Glomerular visceral epithelial cell (primary cell): Measurements from ENCODE around the gene TP53BP1.

Experiments used
- DNase-seq: peaks from one replicate; pipeline ENCODE4 v3.0.0-alpha.2; 2016; ENCODE audit errors: extremely low spot score

TP53BP1 gene

GRCh38 chr15:43489191-43489590, 3.8 kb downstream of the TP53BP1 start:
- no peak for DNase-seq

GRCh38 chr15:43488790-43489189, 4.2 kb downstream of the TP53BP1 start:
- DNase-seq: no peak

- DNase-seq: no peak
Measured at GRCh38 chr15:43487271-43487895, 5.6 kb downstream of the TP53BP1 start.

- DNase-seq: no peak
Measured at GRCh38 chr15:43484455-43484854, 8.5 kb downstream of the TP53BP1 start.

GRCh38 chr15:43483297-43484128, 9.4 kb downstream of the TP53BP1 start:
- DNase-seq: no peak

- no peak for DNase-seq
Measured at GRCh38 chr15:43473885-43474284, 19.1 kb downstream of the TP53BP1 start.

- DNase-seq: no peak
Measured at GRCh38 chr15:43471975-43472374, 21.0 kb downstream of the TP53BP1 start.

GRCh38 chr15:43469867-43470266, 23.1 kb downstream of the TP53BP1 start:
- DNase-seq: no peak

GRCh38 chr15:43465100-43465499, 27.9 kb downstream of the TP53BP1 start:
- peak; percentile 23 for DNase-seq

- DNase-seq: no peak
Measured at GRCh38 chr15:43463998-43464397, 29.0 kb downstream of the TP53BP1 start.

- DNase-seq: no peak
Measured at GRCh38 chr15:43463507-43463906, 29.4 kb downstream of the TP53BP1 start.

- DNase-seq: no peak
Measured at GRCh38 chr15:43449981-43450380, 43.0 kb downstream of the TP53BP1 start.

- no peak for DNase-seq
Measured at GRCh38 chr15:43446344-43446743, 46.6 kb downstream of the TP53BP1 start.

- DNase-seq: peak; percentile 38
Measured at GRCh38 chr15:43441316-43441715, 51.6 kb downstream of the TP53BP1 start.

- DNase-seq: peak; percentile 90
Measured at GRCh38 chr15:43440721-43441281, 52.2 kb downstream of the TP53BP1 start.

GRCh38 chr15:43439268-43439667, 53.7 kb downstream of the TP53BP1 start:
- DNase-seq: no peak

- no peak for DNase-seq
Measured at GRCh38 chr15:43436395-43436794, 56.6 kb downstream of the TP53BP1 start.

- DNase-seq: no peak
Measured at GRCh38 chr15:43434446-43434845, 58.5 kb downstream of the TP53BP1 start.

- no peak for DNase-seq
Measured at GRCh38 chr15:43433661-43434303, 59.2 kb downstream of the TP53BP1 start.

- DNase-seq: no peak
Measured at GRCh38 chr15:43433165-43433564, 59.8 kb downstream of the TP53BP1 start.

- peak; percentile 6 for DNase-seq
Measured at GRCh38 chr15:43429687-43430086, 63.3 kb downstream of the TP53BP1 start.

- peak; percentile 12 for DNase-seq
Measured at GRCh38 chr15:43423793-43424192, 69.2 kb downstream of the TP53BP1 start.
